ENCODE results near the gene TAS1R3.

GRCh38 chr1:1322418-1322817, 8.7 kb upstream of the TAS1R3 start:
- no peak for TF ChIP-seq GATA2 (IDR thresholded peaks at IDR 0.05; ENCODE audit: low read depth, low read length)
- no peak for TF ChIP-seq GATA3 (IDR thresholded peaks at IDR 0.05; ENCODE audit: low read depth, low read length)
